Dedifferentiated amniotic fluid mesenchymal stem cell (primary cell): Measurements from ENCODE around the gene ARHGEF1.

Experiments
- DNase-seq: peaks from one replicate; pipeline ENCODE4 v3.0.0-alpha.2; 2016; ENCODE audit errors: extremely low spot score

ARHGEF1 gene

GRCh38 chr19:41918653-41919244, 35.8 kb downstream of the ARHGEF1 start:
- DNase-seq, result no peak

DNA sequence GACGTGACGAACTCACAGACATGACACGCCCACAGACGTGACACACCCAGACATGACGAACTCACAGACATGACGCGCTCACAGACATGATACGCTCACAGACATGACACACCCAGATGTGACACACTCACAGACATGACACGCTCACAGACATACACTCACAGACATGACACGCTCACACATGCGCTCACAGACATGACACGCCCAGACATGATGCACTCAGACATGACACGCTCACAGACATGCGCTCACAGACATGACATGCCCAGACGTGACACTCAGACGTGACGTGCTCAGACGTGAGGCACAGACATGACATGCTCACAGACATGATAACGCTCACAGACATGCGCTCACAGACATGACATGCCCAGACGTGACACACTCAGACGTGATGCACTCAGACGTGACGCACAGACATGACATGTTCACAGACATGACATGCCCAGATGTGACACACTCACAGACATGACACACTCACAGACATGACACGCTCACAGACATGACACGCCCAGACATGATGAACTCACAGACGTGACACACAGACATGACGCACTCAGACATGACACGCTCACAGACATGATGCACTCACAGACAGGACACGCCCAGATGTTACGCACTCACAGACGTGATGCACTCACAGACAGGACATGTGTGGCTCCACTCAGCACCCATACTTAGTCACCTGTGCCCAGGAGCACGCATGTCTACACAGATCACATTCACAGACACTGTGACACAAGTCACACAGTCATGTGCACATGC, 37.1 kb downstream of the ARHGEF1 start:
- no peak for DNase-seq

- DNase-seq, result no peak
Observed at GRCh38 chr19:41920882-41921576, 38.0 kb downstream of the ARHGEF1 start.

GRCh38 chr19:41921577-41922576, 38.9 kb downstream of the ARHGEF1 start:
- no peak for DNase-seq

DNA sequence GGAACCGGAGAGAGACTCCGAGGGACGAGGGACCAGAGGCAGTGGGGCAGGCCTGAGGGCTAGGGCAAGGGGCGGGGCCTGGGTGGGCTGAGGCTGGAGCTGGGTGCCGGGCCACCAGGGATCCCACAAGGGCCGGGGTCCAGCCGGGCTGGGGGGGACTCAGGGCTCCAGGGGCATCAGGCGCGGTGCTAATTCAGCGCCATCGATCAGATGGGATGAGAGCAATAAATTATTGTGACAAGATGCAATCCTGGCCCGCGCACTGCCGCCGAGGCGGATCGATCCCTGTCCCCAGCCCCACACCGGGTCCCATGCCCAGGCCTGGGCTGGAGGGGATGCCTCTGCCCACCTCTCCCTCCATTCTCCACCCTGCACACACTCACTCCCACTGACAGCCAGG, 39.6 kb downstream of the ARHGEF1 start:
- no peak for DNase-seq

GRCh38 chr19:41923045-41923788, 40.2 kb downstream of the ARHGEF1 start:
- no peak for DNase-seq

- no peak for DNase-seq
Observed at GRCh38 chr19:41924151-41925145, 41.5 kb downstream of the ARHGEF1 start.

GRCh38 chr19:41925208-41926003, 42.4 kb downstream of the ARHGEF1 start:
- no peak for DNase-seq

- no peak for DNase-seq
Observed at GRCh38 chr19:41926028-41926762, 43.2 kb downstream of the ARHGEF1 start.

- DNase-seq, result no peak
Observed at GRCh38 chr19:41926763-41927496, 43.9 kb downstream of the ARHGEF1 start.

DNA sequence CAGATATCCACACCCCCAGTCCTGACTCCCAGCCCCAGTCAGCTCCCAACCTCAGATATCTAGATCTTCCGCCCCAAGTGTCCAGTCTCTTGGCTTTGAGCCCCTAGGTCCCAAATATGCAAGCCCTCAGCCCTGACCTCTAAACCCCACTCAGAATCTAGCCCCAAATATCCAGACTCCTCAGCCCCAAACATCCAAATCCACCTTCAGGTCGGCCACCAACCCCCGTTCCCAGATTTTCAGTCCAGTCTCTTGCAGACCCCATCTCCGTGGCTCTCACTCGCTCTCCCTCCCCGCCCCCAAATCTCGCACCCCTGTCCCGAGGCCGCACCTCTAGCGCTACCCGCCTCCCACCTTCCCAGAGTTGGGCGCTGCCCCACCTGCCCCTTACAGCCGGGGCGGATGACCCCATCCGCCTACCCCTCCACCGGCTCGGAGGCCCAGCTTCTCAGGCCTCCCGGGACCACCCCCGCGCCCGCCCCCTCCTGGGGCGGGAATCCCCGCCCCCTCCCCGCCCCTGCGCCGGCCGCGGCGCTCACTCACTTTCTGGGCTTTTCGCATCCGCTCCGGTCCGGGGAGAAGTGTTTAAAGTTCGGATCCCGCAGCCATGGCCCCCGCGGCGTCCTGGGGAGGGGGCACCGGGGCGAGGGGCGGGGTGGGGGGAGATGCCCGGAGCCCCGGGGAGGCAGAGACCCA, 44.7 kb downstream of the ARHGEF1 start:
- DNase-seq, result no peak

DNA sequence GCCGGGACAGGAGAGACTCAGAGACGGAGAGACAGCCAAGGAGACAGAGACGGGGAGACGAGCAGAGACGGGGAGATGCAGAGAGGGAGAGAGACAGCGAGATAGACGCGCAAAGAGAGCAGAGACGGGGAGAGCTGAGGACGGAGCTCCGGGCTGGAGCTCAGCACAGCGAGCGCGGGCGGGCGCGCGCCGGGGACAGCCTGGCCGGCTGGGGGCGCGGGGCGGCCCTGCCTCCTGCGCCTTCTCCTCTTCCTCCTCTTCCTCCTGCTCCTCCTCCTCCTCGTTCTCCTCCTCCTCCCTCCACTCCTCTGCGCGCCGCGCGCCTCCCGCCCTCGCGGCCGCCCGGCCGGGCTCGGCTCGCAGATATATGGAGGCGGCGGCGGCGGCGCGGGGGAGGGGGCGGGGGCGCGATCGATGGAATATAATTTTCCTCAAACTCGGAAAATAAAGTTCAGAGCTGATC, 45.3 kb downstream of the ARHGEF1 start, which contains the start of gene ERFL:
Gene ERFL (minus strand): TSS at position 229 of the 463 bp plus-strand sequence. CDS start 15,530 bp downstream, outside the sequence.
- DNase-seq, result no peak

DNA sequence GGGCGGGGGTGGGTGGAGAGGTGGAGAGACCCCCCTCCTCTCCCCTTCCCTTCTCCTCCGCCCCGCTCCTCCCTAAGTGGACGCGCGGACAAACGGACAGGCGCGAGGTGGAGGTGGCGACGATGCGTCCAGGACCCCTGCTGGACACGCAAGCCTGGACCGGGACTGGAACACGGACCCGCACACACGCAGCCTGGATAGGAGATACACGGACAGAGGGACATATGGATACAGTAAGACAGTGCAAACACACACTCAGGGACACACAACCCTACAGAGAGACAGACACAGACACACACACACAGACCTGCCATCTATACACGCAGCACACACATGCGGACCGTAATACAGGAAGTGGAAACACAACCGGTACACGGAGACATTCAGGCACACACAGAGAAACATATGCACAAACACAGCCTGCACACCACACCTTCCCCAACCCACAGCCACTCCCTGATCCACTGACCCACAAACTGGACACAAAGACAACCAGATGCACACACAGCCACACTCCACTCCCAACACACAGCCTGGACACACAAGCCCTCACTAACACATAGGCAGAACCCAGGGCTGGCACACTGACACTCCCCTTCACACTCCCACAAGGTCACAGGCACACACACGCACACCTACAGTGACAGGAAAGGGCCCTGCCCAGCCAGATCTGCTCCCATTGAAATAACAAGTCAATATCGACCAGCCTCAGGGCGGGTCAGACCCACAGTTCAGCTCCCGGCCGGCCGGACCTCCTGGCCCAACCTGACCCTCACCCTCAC, 46.0 kb downstream of the ARHGEF1 start:
- DNase-seq, result no peak

- DNase-seq, result no peak
Observed at GRCh38 chr19:41929536-41930071, 46.6 kb downstream of the ARHGEF1 start.

DNA sequence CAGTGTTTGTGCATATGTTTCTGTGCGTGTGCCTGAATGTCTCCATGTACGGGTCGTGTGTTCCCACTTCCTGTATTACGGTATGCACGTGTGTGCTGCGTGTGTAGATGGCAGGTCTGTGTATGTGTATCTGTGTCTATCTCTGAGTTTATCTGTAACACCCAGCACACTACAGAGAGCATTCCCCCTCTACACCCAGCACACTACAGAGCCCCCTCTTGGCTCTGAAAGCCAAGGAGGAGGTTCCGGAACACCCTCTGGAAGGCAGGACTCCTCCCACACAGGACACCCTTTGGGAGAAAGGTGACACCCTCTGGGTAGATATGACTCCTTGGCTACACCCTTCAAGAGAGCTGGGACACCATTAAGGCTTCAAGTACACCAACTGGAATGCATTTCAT, 47.3 kb downstream of the ARHGEF1 start:
- no peak for DNase-seq
